ENCODE data around the gene CALHM6. TPM values are rescaled to one million over a fixed set of nuclear protein-coding genes. Genes with fewer than 3 reads are reported as not detected.

The CALHM6 gene
- total and polyA plus RNA-seq, 2 of the 8 experiments (the other 6 are each of a cell fraction or from before 2014, with no cell fraction given), result 0.93 to 1.8 TPM

DNA sequence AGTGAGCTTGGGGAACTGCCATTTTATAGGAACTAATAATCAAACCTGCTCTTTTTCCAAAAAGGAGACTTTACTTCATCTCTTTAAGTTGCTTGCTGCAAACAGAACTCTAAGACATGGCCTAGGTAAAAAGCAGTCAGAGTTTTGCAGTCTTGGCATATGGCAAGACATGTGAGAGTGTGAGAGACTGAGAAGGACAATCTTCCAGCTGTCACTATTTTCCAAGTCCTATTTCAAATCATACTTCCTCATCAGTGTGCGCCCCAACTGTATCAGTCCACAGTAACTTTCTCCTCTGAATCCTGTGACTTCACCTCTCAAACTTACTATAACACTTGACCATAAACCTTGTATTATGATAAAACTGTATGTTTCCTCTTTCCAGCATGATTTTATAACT lies 10.4 kb downstream of the CALHM6 start:
- WGBS, 2 experiments (ENCODE audit: extremely low coverage in 1 of 2, insufficient coverage in 1 of 2, insufficient read length in 1 of 2, insufficient replicate concordance in 2 of 2, low coverage in 1 of 2, low lambda C conversion rate in 2 of 2, missing lambda C conversion rate in 1 of 2), result 100% methylated on average over 1 of the region's 1 CpG; no CpG with 5 or more reads in 1 of the 2 experiments
- no peak overlapping the region for H3K18ac ChIP-seq (ENCODE audit: extremely low read depth, low read length)
- H3K23ac ChIP-seq (ENCODE audit: insufficient read length), result no peak overlapping the region
- no peak overlapping the region for H4K8ac ChIP-seq (ENCODE audit: extremely low read depth, insufficient read depth, low read length)
- no peaks in the 10 kb centered on the region for H3K9me3 ChIP-seq (ENCODE audit: insufficient read depth in 2 of 2, low read depth in 1 of 2, low read length in 1 of 2)
- H3K4me2 ChIP-seq (ENCODE audit: insufficient read depth in 1 of 2, low read depth in 2 of 2, low read length in 2 of 2), result no peak overlapping the region
- no peak overlapping the region for H3K56ac ChIP-seq (replicated peaks; ENCODE audit: insufficient read length, low read depth, low read length)
- no peak overlapping the region for H2BK20ac ChIP-seq (ENCODE audit: low read length)
- no peak overlapping the region for H4K91ac ChIP-seq (replicated peaks; ENCODE audit: insufficient read length, low read length)
- H2BK120ac ChIP-seq (replicated peaks; ENCODE audit: low read depth, low read length), result no peak overlapping the region
- H3K4me1 ChIP-seq (replicated peaks in 1 of 4; ENCODE audit: control insufficient read depth in 3 of 4, insufficient read depth in 4 of 4, low read length in 3 of 4), result no peaks in the 10 kb centered on the region
- H3K27me3 ChIP-seq (replicated peaks in 1 of 4; ENCODE audit: control insufficient read depth in 3 of 4, extremely low read depth in 1 of 4, insufficient read depth in 3 of 4, low read length in 3 of 4), result no peaks in the 10 kb centered on the region
- no peak overlapping the region for H2BK15ac ChIP-seq (ENCODE audit: low read length)
- no peak overlapping the region for H2AK5ac ChIP-seq (ENCODE audit: low read depth, low read length)
- DNase-seq (ENCODE audit: low read depth in 1 of 2, low spot score in 2 of 2) (no peak), FAIRE-seq (no peak)
- no peak for TF ChIP-seq SP2 (IDR thresholded peaks at IDR 0.05; ENCODE audit: low read length)
- no peak for TF ChIP-seq SIRT6 (IDR thresholded peaks at IDR 0.05; ENCODE audit: low read length)
- no peak for TF ChIP-seq KDM4A (IDR thresholded peaks at IDR 0.05; ENCODE audit: low read depth, low read length, severe bottlenecking)
- TF ChIP-seq TEAD4 (IDR thresholded peaks at IDR 0.05; ENCODE audit: low read depth, low read length), result no peak
- TF ChIP-seq RBBP5 (IDR thresholded peaks at IDR 0.05; ENCODE audit: borderline replicate concordance, low read depth, low read length), result no peak
- TF ChIP-seq CBX5 (IDR thresholded peaks at IDR 0.05; ENCODE audit: low read depth, low read length), result no peak
- no peak for TF ChIP-seq CHD1 (IDR thresholded peaks at IDR 0.05; ENCODE audit: low read depth, low read length)
- no peak for TF ChIP-seq CTBP2 (IDR thresholded peaks at IDR 0.05; ENCODE audit: borderline replicate concordance, insufficient read depth, insufficient read length, low read length)
- no peak for TF ChIP-seq MAFK (IDR thresholded peaks at IDR 0.05; ENCODE audit: low read depth, low read length)
- no peak for TF ChIP-seq CTCF (IDR thresholded peaks at IDR 0.05; ENCODE audit: control extremely low read depth in 1 of 3, insufficient read depth in 1 of 3, low read depth in 1 of 3, low read length in 3 of 3)
- TF ChIP-seq SRF (IDR thresholded peaks at IDR 0.05; ENCODE audit: low read depth, low read length), result no peak
- no peak for TF ChIP-seq JUN (IDR thresholded peaks at IDR 0.05; ENCODE audit: low read depth, low read length)
- no peak overlapping the region for H3K4ac ChIP-seq (replicated peaks; ENCODE audit: insufficient read length, low read depth, low read length)
- POLR2A ChIA-PET (ENCODE audit: partially characterized antibody), result no interaction called here
- no peaks in the 10 kb centered on the region for H3K79me2 ChIP-seq (ENCODE audit: control insufficient read depth in 1 of 2, insufficient read depth in 2 of 2, low read length in 2 of 2)
- H3K14ac ChIP-seq (ENCODE audit: insufficient read length), result no peak overlapping the region
- H3K9ac ChIP-seq (replicated peaks in 1 of 4; ENCODE audit: extremely low read depth in 1 of 4, low read depth in 3 of 4, low read length in 3 of 4), result no peak overlapping the region
- H2BK12ac ChIP-seq (ENCODE audit: low read depth, low read length), result no peak overlapping the region
- H3K4me3 ChIP-seq (ENCODE audit: extremely low read depth in 1 of 4, insufficient read depth in 2 of 4, low read depth in 3 of 4, low read length in 4 of 4), result no peak overlapping the region
- no peaks in the 10 kb centered on the region for H3K36me3 ChIP-seq (ENCODE audit: control insufficient read depth in 2 of 4, insufficient read depth in 4 of 4, low read length in 3 of 4)
- H2BK5ac ChIP-seq (ENCODE audit: low read depth, low read length), result no peak overlapping the region
- peak overlapping the region; percentile 49; the same call in 1 of the 2 replicates for H2AFZ ChIP-seq (ENCODE audit: low read length)
- H3K79me1 ChIP-seq (ENCODE audit: low read depth, low read length), result no peaks in the 10 kb centered on the region
- no peak overlapping the region for H3K27ac ChIP-seq (ENCODE audit: low read depth, low read length)
- no peak overlapping the region for H4K5ac ChIP-seq (ENCODE audit: insufficient read length, low read depth, low read length)
- CTCF ChIA-PET (ENCODE audit: partially characterized antibody), result interaction anchor here (1.1 to 1.6 kb wide), 2 partner anchors 9 to 184 kb away, joined by 4 read pairs; no protein-coding TSS in a partner anchor
- no peaks in the 10 kb centered on the region for H4K20me1 ChIP-seq (replicated peaks in 1 of 2; ENCODE audit: control insufficient read depth in 1 of 2, insufficient read depth in 2 of 2, low read length in 2 of 2)
- H3K23me2 ChIP-seq (ENCODE audit: low read depth, low read length), result no peaks in the 10 kb centered on the region

All from H1 (cell line).